ENCODE results near the gene KRTAP3-2.

- TF ChIP-seq CTCF (IDR thresholded peaks at IDR 0.05) (no peak), POLR2A (IDR thresholded peaks at IDR 0.05) (no peak), POLR2AphosphoS5 (IDR thresholded peaks at IDR 0.05; ENCODE audit: insufficient read depth in 1 of 2, low read depth in 1 of 2) (no peak)
These were observed 4.2 kb upstream of the KRTAP3-2 start for GRCh38 chr17:41003926-41004325.

Measured in vagina (tissue), 2 donors.